ENCODE data around the gene VSIR. TPM values are rescaled to one million over a fixed set of nuclear protein-coding genes. Genes with fewer than 3 reads are reported as not detected.
A peak's percentile ranks its signal among the peaks of the same experiment; 100 is the strongest.

VSIR gene
- total and polyA plus RNA-seq, 9 of the 15 experiments (the other 6 are each of a cell fraction or from before 2014, with no cell fraction given), result 0.14 to 20.5 (median 9.3) TPM

- 30% methylated on average over 8 of the region's 8 CpGs for WGBS (ENCODE audit: insufficient coverage, low coverage, missing lambda C conversion rate)
- CTCF ChIA-PET (ENCODE audit: low intra/inter-chr PET ratio), result interaction anchor here (0.7 kb wide), 1 partner anchor 137 kb away, joined by 3 read pairs; no protein-coding TSS in a partner anchor
- no peaks in the 10 kb centered on the region for H3K9me3 ChIP-seq (replicated peaks; ENCODE audit: control insufficient read depth, insufficient read depth, low read depth, low read length)
- 0 out of 3 replicates have a peak overlapping the region, but pooled peaks have one; percentile 20 for H3K27ac ChIP-seq (ENCODE audit: extremely low read depth, low read depth, low read length)
- H3K4me3 ChIP-seq, result no peak overlapping the region
- intact Hi-C loops (cut with micrococcal nuclease) (no loop called here), in situ Hi-C loops (cut with MboI) (no loop called here)
- no peaks in the 10 kb centered on the region for H3K36me3 ChIP-seq (ENCODE audit: control insufficient read depth, insufficient read depth, low read length)
- no TSS peak for BruUV-seq (replicated peaks)
- POLR2A ChIA-PET, result interaction anchor here (1.0 to 1.8 kb wide), 2 partner anchors 8 to 9 kb away, joined by 4 to 5 read pairs; no protein-coding TSS in a partner anchor
- H2AFZ ChIP-seq (ENCODE audit: low read depth, low read length), result no peak overlapping the region
- FAIRE-seq (no peak), ATAC-seq (no peak), DNase-seq (ENCODE audit: extremely low read depth in 1 of 4, low spot score in 3 of 4) (no peak)
- H3K4me1 ChIP-seq (replicated peaks in 1 of 2; ENCODE audit: control insufficient read depth in 2 of 2, insufficient read depth in 2 of 2, low read length in 2 of 2), result peaks cover 38 to 65% of the 10 kb centered on the region in 2 experiments
- H3K79me2 ChIP-seq (ENCODE audit: control insufficient read depth, insufficient read depth, low read length), result no peaks in the 10 kb centered on the region
- no peaks in the 10 kb centered on the region for H4K20me1 ChIP-seq (replicated peaks; ENCODE audit: control insufficient read depth, insufficient read depth, low read length)
- H3K9ac ChIP-seq (ENCODE audit: insufficient read depth in 1 of 2, low read depth in 2 of 2, low read length in 2 of 2), result peak overlapping the region in 1 of 2 experiments; percentile 72; a peak in 2 of 4 replicates
- peaks cover 4 to 9% of the 10 kb centered on the region in 2 experiments; a peak in 2 of 5 replicates for H3K27me3 ChIP-seq (ENCODE audit: control insufficient read depth in 2 of 2, insufficient read depth in 2 of 2, low read length in 2 of 2)
- no peaks in the 10 kb centered on the region for H3K9me1 ChIP-seq (ENCODE audit: control insufficient read depth, insufficient read depth, low read length)
- peak overlapping the region; percentile 42; the same call in 1 of the 2 replicates for H3K4me2 ChIP-seq (ENCODE audit: insufficient read depth, low read length)
- TF ChIP-seq KLF6 (CRISPR knock-in tag; IDR thresholded peaks at IDR 0.05; ENCODE audit: borderline replicate concordance) (0 out of 2 replicates have a peak, but pooled peaks have one; percentile 27), ELF2 (CRISPR knock-in tag; IDR thresholded peaks at IDR 0.05) (0 out of 2 replicates have a peak, but pooled peaks have one; percentile 63), ZNF584 (CRISPR knock-in tag; IDR thresholded peaks at IDR 0.05; ENCODE audit: low read depth) (0 out of 2 replicates have a peak, but pooled peaks have one; percentile 22), TSHZ1 (CRISPR knock-in tag; IDR thresholded peaks at IDR 0.05) (no peak), ZNF695 (CRISPR knock-in tag; IDR thresholded peaks at IDR 0.05) (0 out of 2 replicates have a peak, but pooled peaks have one; percentile 29), HMG20B (CRISPR knock-in tag; IDR thresholded peaks at IDR 0.05) (peak; percentile 41; the same call in 1 of the 2 replicates), CHD4 (IDR thresholded peaks at IDR 0.05; ENCODE audit: insufficient read depth, insufficient replicate concordance, low read depth, low read length, poor library complexity, severe bottlenecking) (peak; percentile 51), THAP7 (CRISPR knock-in tag; IDR thresholded peaks at IDR 0.05) (peak; percentile 63; the same call in 1 of the 2 replicates), HIVEP1 (CRISPR knock-in tag; IDR thresholded peaks at IDR 0.05) (0 out of 2 replicates have a peak, but pooled peaks have one; percentile 13), CTBP1 (IDR thresholded peaks at IDR 0.05; ENCODE audit: borderline replicate concordance) (no peak), TARDBP (IDR thresholded peaks at IDR 0.05) (no peak), IFI16 (CRISPR knock-in tag; IDR thresholded peaks at IDR 0.05) (no peak)
- TF ChIP-seq, protein P1, sequence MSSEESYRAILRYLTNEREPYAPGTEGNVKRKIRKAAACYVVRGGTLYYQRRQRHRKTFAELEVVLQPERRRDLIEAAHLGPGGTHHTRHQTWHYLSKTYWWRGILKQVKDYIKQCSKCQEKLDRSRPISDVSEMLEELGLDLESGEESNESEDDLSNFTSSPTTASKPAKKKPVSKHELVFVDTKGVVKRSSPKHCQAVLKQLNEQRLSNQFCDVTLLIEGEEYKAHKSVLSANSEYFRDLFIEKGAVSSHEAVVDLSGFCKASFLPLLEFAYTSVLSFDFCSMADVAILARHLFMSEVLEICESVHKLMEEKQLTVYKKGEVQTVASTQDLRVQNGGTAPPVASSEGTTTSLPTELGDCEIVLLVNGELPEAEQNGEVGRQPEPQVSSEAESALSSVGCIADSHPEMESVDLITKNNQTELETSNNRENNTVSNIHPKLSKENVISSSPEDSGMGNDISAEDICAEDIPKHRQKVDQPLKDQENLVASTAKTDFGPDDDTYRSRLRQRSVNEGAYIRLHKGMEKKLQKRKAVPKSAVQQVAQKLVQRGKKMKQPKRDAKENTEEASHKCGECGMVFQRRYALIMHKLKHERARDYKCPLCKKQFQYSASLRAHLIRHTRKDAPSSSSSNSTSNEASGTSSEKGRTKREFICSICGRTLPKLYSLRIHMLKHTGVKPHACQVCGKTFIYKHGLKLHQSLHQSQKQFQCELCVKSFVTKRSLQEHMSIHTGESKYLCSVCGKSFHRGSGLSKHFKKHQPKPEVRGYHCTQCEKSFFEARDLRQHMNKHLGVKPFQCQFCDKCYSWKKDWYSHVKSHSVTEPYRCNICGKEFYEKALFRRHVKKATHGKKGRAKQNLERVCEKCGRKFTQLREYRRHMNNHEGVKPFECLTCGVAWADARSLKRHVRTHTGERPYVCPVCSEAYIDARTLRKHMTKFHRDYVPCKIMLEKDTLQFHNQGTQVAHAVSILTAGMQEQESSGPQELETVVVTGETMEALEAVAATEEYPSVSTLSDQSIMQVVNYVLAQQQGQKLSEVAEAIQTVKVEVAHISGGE (CRISPR knock-in tag; IDR thresholded peaks at IDR 0.05), result 0 out of 6 replicates have a peak, but pooled peaks of 1 of the 3 experiments have one; percentile 12
These were observed 19.3 kb downstream of the VSIR start for GRCh38 chr10:71753960-71754505.
